Fibroblast of skin of abdomen (primary cell): ENCODE measurements around the gene ZBTB1. TPM values are rescaled to one million over a fixed set of nuclear protein-coding genes. Genes with fewer than 3 reads are reported as not detected.

Experiments used
- DNase-seq: peaks from one replicate; pipeline ENCODE4 v3.0.0-alpha.2; 2013
- polyA plus RNA-seq, 2 experiments: library from polyadenylated mRNA; unstranded; fragments of 120-200 nt; gene quantifications; one replicate each; pipeline ENCODE4 v1.2.1, GENCODE V29; 2013; ENCODE audit not compliant: insufficient read length in 2 of 2

ZBTB1 gene
- 31.1 TPM for polyA plus RNA-seq (2013, experiment 1 of 2; ENCODE audit: insufficient read length)
- 31.2 TPM for polyA plus RNA-seq (2013, experiment 2 of 2; ENCODE audit: insufficient read length)

GRCh38 chr14:64504310-64504896, at the start of gene ZBTB1:
TSS of gene ZBTB1 (plus strand) at chr14:64504770. CDS start at chr14:64521505, 16,735 bp downstream.
- peak; percentile 88 for DNase-seq

GRCh38 chr14:64459405-64460136, 45.0 kb upstream of the ZBTB1 start:
- DNase-seq, result no peak

GRCh38 chr14:64461221-64461620, 43.3 kb upstream of the ZBTB1 start:
- DNase-seq, result no peak

- DNase-seq, result no peak
These were observed 41.4 kb upstream of the ZBTB1 start for GRCh38 chr14:64463195-64463594.

- DNase-seq, result no peak
These were observed 40.7 kb upstream of the ZBTB1 start for GRCh38 chr14:64463873-64464272.

- no peak for DNase-seq
These were observed 39.9 kb upstream of the ZBTB1 start for GRCh38 chr14:64464651-64465050.

- DNase-seq, result peak; percentile 39
These were observed 39.3 kb upstream of the ZBTB1 start, which contains the start of gene AKAP5 for GRCh38 chr14:64465191-64465822. TSS of gene AKAP5 (plus strand) at chr14:64465499. CDS start at chr14:64468395, 2,896 bp downstream.

- peak; percentile 61 for DNase-seq
These were observed 38.6 kb upstream of the ZBTB1 start for GRCh38 chr14:64465831-64466554.

- DNase-seq, result no peak
These were observed 37.5 kb upstream of the ZBTB1 start for GRCh38 chr14:64467101-64467500.

GRCh38 chr14:64467566-64467965, 37.0 kb upstream of the ZBTB1 start:
- DNase-seq, result no peak

- DNase-seq, result no peak
These were observed 36.1 kb upstream of the ZBTB1 start for GRCh38 chr14:64468451-64468850.

- DNase-seq, result no peak
These were observed 30.5 kb upstream of the ZBTB1 start for GRCh38 chr14:64474041-64474440.

- DNase-seq, result no peak
These were observed 29.9 kb upstream of the ZBTB1 start for GRCh38 chr14:64474698-64475097.

GRCh38 chr14:64475585-64476273, 28.8 kb upstream of the ZBTB1 start:
- DNase-seq, result no peak

GRCh38 chr14:64476438-64476837, 28.1 kb upstream of the ZBTB1 start:
- DNase-seq, result no peak

GRCh38 chr14:64478634-64479250, 25.8 kb upstream of the ZBTB1 start:
- peak; percentile 21 for DNase-seq

GRCh38 chr14:64488590-64489099, 15.9 kb upstream of the ZBTB1 start:
- no peak for DNase-seq

GRCh38 chr14:64491637-64492036, 12.9 kb upstream of the ZBTB1 start:
- no peak for DNase-seq

- no peak for DNase-seq
These were observed 11.1 kb upstream of the ZBTB1 start for GRCh38 chr14:64493455-64493854.

- DNase-seq, result no peak
These were observed 9.3 kb upstream of the ZBTB1 start for GRCh38 chr14:64495252-64495651.

GRCh38 chr14:64496764-64497163, 7.8 kb upstream of the ZBTB1 start:
- DNase-seq, result no peak

- no peak for DNase-seq
These were observed 4.5 kb upstream of the ZBTB1 start for GRCh38 chr14:64500088-64500487.
